Sigmoid colon (tissue), 7 donors: Measurements from ENCODE around the gene ING4. TPM values are rescaled to one million over a fixed set of nuclear protein-coding genes. Genes with fewer than 3 reads are reported as not detected.
A peak's percentile ranks its signal among the peaks of the same experiment; 100 is the strongest.

ENCODE experiments used
- DNase-seq: peaks from one replicate; pipeline ENCODE4 v3.0.0-alpha.2; 2019
- H3K27ac ChIP-seq, 4 donors: fragments of 200-600 bp; sonication (generic); one replicate each; pipeline ENCODE4 v1.5.1; 2016 to 2019; ENCODE audit warnings: mild to moderate bottlenecking in 1 of 4
- H3K27me3 ChIP-seq, 3 donors: fragments of 200-600 bp; sonication (generic); one replicate each; pipeline ENCODE4 v1.5.1; 2019; ENCODE audit warnings: mild to moderate bottlenecking in 1 of 3
- H3K36me3 ChIP-seq, 4 donors: fragments of 200-600 bp; sonication (generic); one replicate each; pipeline ENCODE4 v1.5.1; 2016 to 2019
- H3K4me1 ChIP-seq, 4 donors: fragments of 200-600 bp; sonication (generic); one replicate each; pipeline ENCODE4 v1.5.1; 2017 to 2019
- H3K4me3 ChIP-seq, 4 donors: fragments of 200-600 bp; sonication (generic); one replicate each; pipeline ENCODE4 v1.5.1; 2017 to 2019; ENCODE audit warnings: mild to moderate bottlenecking in 2 of 4, moderate library complexity in 1 of 4
- H3K9me3 ChIP-seq, 4 donors: fragments of 200-600 bp in 3 of 4; sonication (generic) in 3 of 4; one replicate each; pipeline versions ENCODE4 v1.5.1 to v1.6.1; 2013 to 2019
- EP300 ChIP-seq, 4 donors: sonication (generic); formaldehyde crosslinking; IDR thresholded peaks; one replicate each; pipeline ENCODE4 v1.6.1; 2017; ENCODE audit warnings: antibody characterized with exemption in 4 of 4
- POLR2A ChIP-seq, 2 donors: fragments of 450-650 bp; IDR thresholded peaks; one replicate each; pipeline ENCODE4 v1.6.1; 2016; ENCODE audit warnings: antibody characterized with exemption in 2 of 2, mild to moderate bottlenecking in 2 of 2, moderate library complexity in 2 of 2
- POLR2AphosphoS5 ChIP-seq, 4 donors: sonication (generic); formaldehyde crosslinking; IDR thresholded peaks; one replicate each; pipeline ENCODE4 v1.6.1; 2017; ENCODE audit warnings: antibody characterized with exemption in 4 of 4
- WGBS, 2 donors: extraction: QIAGEN DNeasy Blood & Tissue Kit; methylation state at CpG; one replicate each; pipeline ENCODE4 v1.1.7; 2013; 5-methylcytosine and 5-hydroxymethylcytosine counted together
- intact Hi-C: fragments of 100-400 bp; cut with DNase I; formaldehyde crosslinking; loops from one replicate; pipeline ENCODE4 v1.15.1; 2023
- polyA plus RNA-seq, 3 donors: library from polyadenylated mRNA; stranded (reverse); fragments of 200-250 nt; gene quantifications; one replicate each; pipeline ENCODE4 v1.2.3, GENCODE V29; 2013
- total RNA-seq, 4 donors: library from RNA; depleted of rRNA; stranded (reverse); fragments of >200 nt; gene quantifications; one replicate each; pipeline ENCODE4 v1.1.0, GENCODE V29; 2016
- TF ChIP-seq, protein P1 (sequence below), 4 experiments: fragments of 450-650 bp in 3 of 4; fragments of 200-600 bp in 1 of 4; IDR thresholded peaks; one replicate each; pipeline ENCODE4 v1.5.1; 2016 to 2019; ENCODE audit warnings: antibody characterized with exemption in 4 of 4, mild to moderate bottlenecking in 3 of 4, moderate library complexity in 2 of 4
- donor health status: healthy with polysubstance abuse.
- donor health status: Bipolar disorder and iron deficiency.
- donor health status: healthy.

ING4 gene
- total and polyA plus RNA-seq, 7 donors = 37.8 to 85.9 (median 59.5) TPM

GRCh38 chr12:6697584-6698351 lies 34.8 kb upstream of the ING4 start:
- no peaks in the 10 kb centered on the region for H3K36me3 ChIP-seq
- no peaks in the 10 kb centered on the region for H3K9me3 ChIP-seq
- peak; percentile 42 for DNase-seq
- WGBS, 2 donors = 65 to 76% methylated on average over 17 of the region's 17 CpGs
- TF ChIP-seq POLR2A (IDR thresholded peaks at IDR 0.05) (no peak), EP300 (IDR thresholded peaks at IDR 0.05) (no peak), POLR2AphosphoS5 (IDR thresholded peaks at IDR 0.05) (no peak)
- TF ChIP-seq, protein P1, sequence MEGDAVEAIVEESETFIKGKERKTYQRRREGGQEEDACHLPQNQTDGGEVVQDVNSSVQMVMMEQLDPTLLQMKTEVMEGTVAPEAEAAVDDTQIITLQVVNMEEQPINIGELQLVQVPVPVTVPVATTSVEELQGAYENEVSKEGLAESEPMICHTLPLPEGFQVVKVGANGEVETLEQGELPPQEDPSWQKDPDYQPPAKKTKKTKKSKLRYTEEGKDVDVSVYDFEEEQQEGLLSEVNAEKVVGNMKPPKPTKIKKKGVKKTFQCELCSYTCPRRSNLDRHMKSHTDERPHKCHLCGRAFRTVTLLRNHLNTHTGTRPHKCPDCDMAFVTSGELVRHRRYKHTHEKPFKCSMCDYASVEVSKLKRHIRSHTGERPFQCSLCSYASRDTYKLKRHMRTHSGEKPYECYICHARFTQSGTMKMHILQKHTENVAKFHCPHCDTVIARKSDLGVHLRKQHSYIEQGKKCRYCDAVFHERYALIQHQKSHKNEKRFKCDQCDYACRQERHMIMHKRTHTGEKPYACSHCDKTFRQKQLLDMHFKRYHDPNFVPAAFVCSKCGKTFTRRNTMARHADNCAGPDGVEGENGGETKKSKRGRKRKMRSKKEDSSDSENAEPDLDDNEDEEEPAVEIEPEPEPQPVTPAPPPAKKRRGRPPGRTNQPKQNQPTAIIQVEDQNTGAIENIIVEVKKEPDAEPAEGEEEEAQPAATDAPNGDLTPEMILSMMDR (IDR thresholded peaks at IDR 0.05) = no peak
- no peak overlapping the region for H3K4me3 ChIP-seq
- no peak overlapping the region for H3K27ac ChIP-seq
- intact Hi-C loops = no loop called here
- H3K4me1 ChIP-seq = peaks cover 0 to 18% (median 15%) of the 10 kb centered on the region in 4 donors
- H3K27me3 ChIP-seq = peaks cover 23 to 72% (median 61%) of the 10 kb centered on the region in 3 donors

DNA sequence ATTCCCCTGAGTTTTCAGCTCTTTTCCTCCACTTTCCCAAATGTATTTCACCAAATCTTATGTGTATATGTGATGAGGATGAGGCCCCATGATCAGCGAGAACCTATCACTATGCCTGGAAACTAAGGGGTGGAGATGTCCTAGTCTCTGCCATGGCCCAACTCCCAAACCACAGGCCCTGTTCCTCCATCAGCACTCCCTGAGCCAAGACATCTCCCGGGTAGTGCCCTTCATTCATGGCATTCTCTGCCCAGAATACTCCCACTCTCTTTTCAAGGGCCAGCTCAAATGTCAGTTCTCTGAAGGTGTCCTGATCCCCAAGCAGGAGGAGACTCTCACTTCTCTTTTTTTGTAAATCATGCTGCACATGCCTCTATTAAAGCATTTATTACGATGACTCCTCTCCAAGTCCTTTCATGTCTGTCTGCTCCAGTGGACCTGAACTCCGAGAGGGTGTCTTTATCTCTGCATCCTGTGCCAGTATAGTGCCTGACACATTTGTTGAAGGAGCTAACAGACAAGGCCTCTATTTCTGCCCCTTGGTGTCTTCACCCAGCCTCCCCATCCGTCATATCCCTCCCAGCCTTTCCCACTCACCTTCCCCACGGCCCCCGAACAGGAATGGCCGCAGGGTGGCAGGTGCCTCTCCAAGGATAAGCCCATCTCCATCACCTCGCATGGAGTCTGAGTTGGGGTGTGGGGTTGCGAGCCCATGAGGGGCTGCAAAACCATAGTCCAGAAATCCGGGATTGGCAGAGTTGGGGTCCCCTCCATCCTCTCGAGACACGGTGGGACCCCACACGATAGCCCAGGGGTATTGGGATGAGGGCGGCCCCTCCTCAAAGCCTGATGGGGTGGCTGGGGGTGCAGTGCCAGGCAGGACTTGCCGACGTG lies 34.0 kb upstream of the ING4 start:
- Histone ChIP-seq H3K27me3 (peaks cover 23 to 64% (median 56%) of the 10 kb centered on the region in 3 donors), H3K9me3 (no peaks in the 10 kb centered on the region), H3K4me3 (no peak overlapping the region), H3K4me1 (peaks cover 0 to 18% (median 15%) of the 10 kb centered on the region in 4 donors), H3K36me3 (no peaks in the 10 kb centered on the region), H3K27ac (no peak overlapping the region)
- TF ChIP-seq, protein P1 (IDR thresholded peaks at IDR 0.05) = no peak
- TF ChIP-seq POLR2AphosphoS5 (IDR thresholded peaks at IDR 0.05) (no peak), POLR2A (IDR thresholded peaks at IDR 0.05) (no peak), EP300 (IDR thresholded peaks at IDR 0.05) (no peak)
- DNase-seq = no peak
- WGBS, 2 donors = 72 to 83% methylated on average over 17 of the region's 17 CpGs
- intact Hi-C loops = no loop called here

- TF ChIP-seq POLR2AphosphoS5 (IDR thresholded peaks at IDR 0.05) = no peak
- TF ChIP-seq EP300 (IDR thresholded peaks at IDR 0.05) = no peak
- no peak for TF ChIP-seq POLR2A (IDR thresholded peaks at IDR 0.05)
- TF ChIP-seq, protein P1 (IDR thresholded peaks at IDR 0.05) = no peak
- Histone ChIP-seq H3K36me3 (no peaks in the 10 kb centered on the region), H3K4me1 (peaks cover 0 to 14% (median 11%) of the 10 kb centered on the region in 4 donors), H3K27me3 (peaks cover 11 to 49% (median 45%) of the 10 kb centered on the region in 3 donors), H3K4me3 (no peak overlapping the region), H3K27ac (no peak overlapping the region), H3K9me3 (no peaks in the 10 kb centered on the region)
- intact Hi-C loops = no loop called here
- DNase-seq = no peak
- 58 to 78% methylated on average over 11 of the region's 11 CpGs for WGBS, 2 donors
Measured at GRCh38 chr12:6695313-6696045, 32.6 kb upstream of the ING4 start.

DNA sequence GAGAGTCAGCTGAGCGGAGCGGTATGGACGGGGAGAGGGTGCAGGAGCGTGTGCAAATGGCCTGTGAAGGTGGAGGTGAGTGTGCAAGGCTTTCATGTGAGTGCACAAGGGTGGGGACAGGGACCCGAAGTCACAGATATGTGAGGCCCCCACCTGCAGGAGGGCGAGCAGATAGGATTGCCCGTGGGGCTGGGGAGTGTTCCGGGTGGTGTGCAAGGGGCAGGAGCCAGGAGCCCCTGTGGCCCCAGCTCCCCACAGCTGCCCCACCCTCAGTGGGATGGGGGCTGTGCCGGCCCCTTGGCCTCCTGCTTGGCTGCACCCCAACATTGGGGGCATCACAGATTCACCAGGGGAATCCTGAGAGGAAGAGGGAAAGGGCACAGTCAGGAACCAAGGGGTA lies 31.8 kb upstream of the ING4 start:
- TF ChIP-seq EP300 (IDR thresholded peaks at IDR 0.05) (no peak), POLR2A (IDR thresholded peaks at IDR 0.05) (no peak), POLR2AphosphoS5 (IDR thresholded peaks at IDR 0.05) (no peak)
- TF ChIP-seq, protein P1 (IDR thresholded peaks at IDR 0.05) = no peak
- Histone ChIP-seq H3K9me3 (no peaks in the 10 kb centered on the region), H3K36me3 (no peaks in the 10 kb centered on the region), H3K27me3 (peaks cover 4 to 41% (median 37%) of the 10 kb centered on the region in 3 donors), H3K27ac (no peak overlapping the region), H3K4me3 (no peak overlapping the region), H3K4me1 (peaks cover 0 to 13% (median 11%) of the 10 kb centered on the region in 4 donors)
- intact Hi-C loops = no loop called here
- no peak for DNase-seq
- 50 to 82% methylated on average over 9 of the region's 9 CpGs for WGBS, 2 donors
